Testis (tissue), 3 donors: ENCODE measurements around the gene KAT6B. TPM values are rescaled to one million over a fixed set of nuclear protein-coding genes. Genes with fewer than 3 reads are reported as not detected.
"Not testable (repeated sequence)": the region's sequence is repeated elsewhere in the genome, so short reads cannot be mapped to it uniquely, and the experiment has no call there.

Experiments
- DNase-seq: peaks from one replicate; pipeline ENCODE4 v3.0.0-alpha.2; 2019
- H3K27ac ChIP-seq, 2 donors: fragments of 200-600 bp; sonication (generic); one replicate each; pipeline ENCODE4 v1.5.1; 2019
- H3K27me3 ChIP-seq: fragments of 200-600 bp; sonication (generic); one replicate; pipeline ENCODE4 v1.5.1; 2019
- H3K36me3 ChIP-seq: fragments of 200-600 bp; sonication (generic); one replicate; pipeline ENCODE4 v1.5.1; 2017; ENCODE audit warnings: low read depth; ENCODE audit errors: missing control alignments
- H3K4me1 ChIP-seq: fragments of 200-600 bp; sonication (generic); one replicate; pipeline ENCODE4 v1.5.1; 2019
- H3K4me3 ChIP-seq, 2 donors: fragments of 200-600 bp; sonication (generic); one replicate each; pipeline ENCODE4 v1.5.1; 2017 to 2019
- H3K9me3 ChIP-seq: fragments of 200-600 bp; sonication (generic); one replicate; pipeline ENCODE4 v1.5.1; 2017
- CTCF ChIP-seq, 3 experiments: fragments of 450-650 bp in 2 of 3; fragments of 200-600 bp in 1 of 3; sonication (generic) in 1 of 3; IDR thresholded peaks; one replicate each; pipeline ENCODE4 v1.5.1; 2016 to 2019; ENCODE audit warnings: antibody characterized with exemption in 3 of 3, mild to moderate bottlenecking in 2 of 3, moderate library complexity in 1 of 3
- POLR2A ChIP-seq: fragments of 450-650 bp; IDR thresholded peaks from one replicate; pipeline ENCODE4 v1.6.1; 2017; ENCODE audit warnings: antibody characterized with exemption, mild to moderate bottlenecking, moderate library complexity
- WGBS, 2 donors: methylation state at CpG; one replicate each; pipeline ENCODE4 v1.1.5; 2018; 5-methylcytosine and 5-hydroxymethylcytosine counted together
- intact Hi-C: fragments of 100-400 bp; cut with DNase I; formaldehyde crosslinking; loops from one replicate; pipeline ENCODE4 v1.15.1; 2023; ENCODE audit warnings: low total_unique reads
- polyA plus RNA-seq: library from polyadenylated mRNA; stranded (reverse); fragments of 350-450 nt; fragmentation: Illumina TruSeq; extraction: RNeasy Lipid Tissue Mini Kit (QIAGEN cat#74804); gene quantifications from one replicate; pipeline ENCODE4 v1.2.3, GENCODE V29; 2014; ENCODE audit warnings: low read depth, low replicate concordance; ENCODE audit not compliant: insufficient read depth
- total RNA-seq, 2 donors: library from RNA; depleted of rRNA; stranded (reverse); fragments of >200 nt; gene quantifications; one replicate each; pipeline ENCODE4 v1.2.3, GENCODE V29; 2016

The KAT6B gene
- total and polyA plus RNA-seq, 3 donors from 2014 or later, result 23.9 to 109 (median 106) TPM

DNA sequence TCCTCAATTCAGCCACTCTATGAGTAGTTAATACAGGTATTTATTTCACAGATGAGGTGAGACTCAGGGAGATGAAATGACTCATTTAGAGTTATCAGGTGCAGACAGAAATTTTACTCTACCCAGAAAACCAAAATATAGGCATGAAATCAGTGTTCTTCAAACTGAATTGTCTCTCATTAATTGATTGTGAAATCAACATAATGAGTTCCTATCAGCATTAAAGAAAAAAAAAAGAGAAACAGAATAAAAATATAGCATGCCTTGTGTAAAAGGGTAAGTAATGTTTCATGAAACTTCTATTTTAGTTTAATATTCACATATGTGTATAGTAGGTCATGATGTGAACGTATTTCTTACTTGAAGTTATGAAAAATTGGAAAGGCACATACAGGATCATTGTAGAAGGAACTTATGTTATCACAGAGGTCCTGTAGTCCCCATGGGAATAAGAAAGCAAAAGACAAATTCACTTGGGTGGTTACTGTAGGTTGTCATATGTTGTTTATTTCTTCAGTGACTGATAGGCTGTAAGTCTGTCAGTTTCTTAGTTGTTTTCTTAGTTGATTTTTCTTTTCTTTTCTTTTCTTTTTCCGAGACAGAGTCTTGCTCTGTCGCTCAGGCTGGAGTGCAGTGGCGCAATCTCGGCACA lies 47.5 kb downstream of the KAT6B start:
- H3K4me3 ChIP-seq, result no peak overlapping the region
- H3K27ac ChIP-seq, result no peak overlapping the region
- TF ChIP-seq POLR2A (no peak), CTCF (IDR thresholded peaks at IDR 0.05) (no peak)
- H3K9me3 ChIP-seq, result no peaks in the 10 kb centered on the region
- DNase-seq, result no peak
- intact Hi-C loops, result no loop called here
- peaks cover 5% of the 10 kb centered on the region for H3K4me1 ChIP-seq
- 88 to 91% methylated on average over 5 of the region's 5 CpGs for WGBS, 2 donors
- H3K27me3 ChIP-seq, result no peaks in the 10 kb centered on the region
- no peaks in the 10 kb centered on the region for H3K36me3 ChIP-seq

DNA sequence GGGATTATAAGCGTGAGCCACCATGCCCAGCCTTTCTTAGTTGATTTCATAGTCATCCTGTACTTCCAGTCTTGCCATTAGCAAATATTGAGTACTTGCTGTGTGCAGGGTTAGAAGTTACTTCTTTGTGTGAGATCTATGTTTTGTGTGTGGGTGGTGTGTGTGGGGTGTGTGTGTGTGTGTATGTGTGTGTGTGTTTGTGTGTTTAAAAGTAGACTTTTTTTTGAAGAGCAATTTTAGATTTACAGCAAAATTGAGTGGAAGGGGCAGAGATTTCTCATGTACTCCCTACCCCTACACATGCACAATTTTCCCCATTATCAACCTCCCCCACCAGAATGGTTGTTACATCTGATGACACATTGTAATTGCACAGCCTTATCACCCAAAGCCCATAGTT lies 48.2 kb downstream of the KAT6B start:
- no peak overlapping the region for H3K4me3 ChIP-seq
- H3K36me3 ChIP-seq, result no peaks in the 10 kb centered on the region
- no peak overlapping the region for H3K27ac ChIP-seq
- peaks cover 5% of the 10 kb centered on the region for H3K4me1 ChIP-seq
- no peaks in the 10 kb centered on the region for H3K27me3 ChIP-seq
- TF ChIP-seq POLR2A (no peak), CTCF (IDR thresholded peaks at IDR 0.05) (no peak)
- WGBS, 2 donors, result 88 to 96% methylated on average over 1 of the region's 1 CpG
- intact Hi-C loops, result no loop called here
- no peak for DNase-seq
- H3K9me3 ChIP-seq, result no peaks in the 10 kb centered on the region

DNA sequence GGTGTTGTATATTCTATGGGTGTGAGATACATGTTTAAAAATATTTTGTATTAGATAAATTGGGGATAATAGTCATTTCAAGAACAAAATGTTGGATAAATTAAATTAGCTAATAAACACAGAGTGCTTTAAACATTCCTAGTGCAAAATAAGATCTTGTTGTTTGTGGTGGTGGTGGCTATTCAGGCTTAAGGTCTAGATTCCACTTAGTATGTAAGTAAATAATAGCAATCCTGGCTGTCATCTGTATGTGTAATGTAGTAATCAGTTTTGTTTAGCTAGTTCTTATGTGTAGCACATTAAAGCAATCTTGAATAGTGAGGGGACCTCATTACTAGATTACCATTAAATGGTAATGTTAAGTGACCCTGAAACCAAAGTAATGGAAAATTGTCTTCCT lies 48.7 kb downstream of the KAT6B start:
- Histone ChIP-seq H3K36me3 (no peaks in the 10 kb centered on the region), H3K4me1 (peaks cover 5% of the 10 kb centered on the region), H3K9me3 (no peaks in the 10 kb centered on the region), H3K27ac (no peak overlapping the region), H3K27me3 (no peaks in the 10 kb centered on the region), H3K4me3 (no peak overlapping the region)
- intact Hi-C loops, result no loop called here
- TF ChIP-seq CTCF (IDR thresholded peaks at IDR 0.05) (no peak), POLR2A (no peak)
- DNase-seq, result no peak

DNA sequence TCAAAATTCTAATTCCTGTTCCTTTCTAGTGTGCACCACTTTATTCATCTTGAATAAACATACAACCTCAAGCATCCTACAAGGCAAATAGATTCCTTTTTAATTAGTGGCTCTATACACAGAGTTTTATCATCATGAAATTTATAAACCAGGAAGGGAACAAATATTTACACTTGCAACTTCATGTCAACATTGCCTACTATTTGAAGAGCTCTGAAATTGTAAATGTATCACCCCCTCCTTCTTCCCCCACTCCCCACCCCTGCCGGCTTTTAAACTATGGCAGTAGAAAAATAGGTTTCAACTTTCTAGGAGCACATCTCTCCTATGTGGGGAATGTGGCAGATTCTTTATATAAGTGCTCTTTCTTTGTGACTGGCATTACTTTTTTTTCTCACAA lies 49.6 kb downstream of the KAT6B start:
- H3K36me3 ChIP-seq, result no peaks in the 10 kb centered on the region
- no peaks in the 10 kb centered on the region for H3K27me3 ChIP-seq
- TF ChIP-seq POLR2A (no peak), CTCF (IDR thresholded peaks at IDR 0.05) (no peak)
- no peak overlapping the region for H3K4me3 ChIP-seq
- DNase-seq, result no peak
- peaks cover 5% of the 10 kb centered on the region for H3K4me1 ChIP-seq
- H3K27ac ChIP-seq, result no peak overlapping the region
- 52 to 64% methylated on average over 1 of the region's 1 CpG for WGBS, 2 donors
- no peaks in the 10 kb centered on the region for H3K9me3 ChIP-seq
- intact Hi-C loops, result no loop called here

- H3K4me1 ChIP-seq, H3K27ac ChIP-seq, H3K4me3 ChIP-seq, H3K36me3 ChIP-seq, intact Hi-C loops, H3K27me3 ChIP-seq, DNase-seq, H3K9me3 ChIP-seq: not testable (repeated sequence)
- WGBS, 2 donors, result 85 to 97% methylated on average over 5 of the region's 5 CpGs
These were observed 50.7 kb downstream of the KAT6B start for GRCh38 chr10:74877054-74877453.
